ENCODE data around the gene USP22.

USP22 gene

GRCh38 chr17:21079196-21079595 is 36.4 kb upstream of the USP22 start:
- TF ChIP-seq CTCF (conservative IDR thresholded peaks at IDR 0.05; ENCODE audit: low read depth, low read length) = no peak
- no peak for DNase-seq (ENCODE audit: low read depth)
- no peak overlapping the region for H3K4me3 ChIP-seq (ENCODE audit: low read length)

- no peak overlapping the region for H3K4me3 ChIP-seq (ENCODE audit: low read length)
- DNase-seq (ENCODE audit: low read depth) = no peak
- TF ChIP-seq CTCF (conservative IDR thresholded peaks at IDR 0.05; ENCODE audit: low read depth, low read length) = no peak
These were observed 35.4 kb upstream of the USP22 start for GRCh38 chr17:21078016-21078780.

GRCh38 chr17:21077281-21077680 is 34.5 kb upstream of the USP22 start:
- DNase-seq (ENCODE audit: low read depth) = no peak
- H3K4me3 ChIP-seq (ENCODE audit: low read length) = no peak overlapping the region
- TF ChIP-seq CTCF (conservative IDR thresholded peaks at IDR 0.05; ENCODE audit: low read depth, low read length) = no peak

- TF ChIP-seq CTCF (conservative IDR thresholded peaks at IDR 0.05; ENCODE audit: low read depth, low read length) = no peak
- no peak overlapping the region for H3K4me3 ChIP-seq (ENCODE audit: low read length)
- DNase-seq (ENCODE audit: low read depth) = no peak
These were observed 33.4 kb upstream of the USP22 start for GRCh38 chr17:21076242-21076641.

- H3K4me3 ChIP-seq (ENCODE audit: low read length) = no peak overlapping the region
- no peak for TF ChIP-seq CTCF (conservative IDR thresholded peaks at IDR 0.05; ENCODE audit: low read depth, low read length)
- DNase-seq (ENCODE audit: low read depth) = no peak
These were observed 32.9 kb upstream of the USP22 start for GRCh38 chr17:21075739-21076085.

GRCh38 chr17:21072745-21073197 is 30.0 kb upstream of the USP22 start:
- DNase-seq (ENCODE audit: low read depth) = no peak
- no peak overlapping the region for H3K4me3 ChIP-seq (ENCODE audit: low read length)
- no peak for TF ChIP-seq CTCF (conservative IDR thresholded peaks at IDR 0.05; ENCODE audit: low read depth, low read length)

GRCh38 chr17:21066394-21066793 is 23.6 kb upstream of the USP22 start:
- H3K4me3 ChIP-seq (ENCODE audit: low read length) = no peak overlapping the region
- TF ChIP-seq CTCF (conservative IDR thresholded peaks at IDR 0.05; ENCODE audit: low read depth, low read length) = no peak
- no peak for DNase-seq (ENCODE audit: low read depth)
